HL-60 (cell line): ENCODE results near the gene STAT1.

ENCODE experiments used
- POLR2AphosphoS5 ChIP-seq: IDR thresholded peaks from 2 replicates; pipeline ENCODE4 v1.6.1; 2012; ENCODE audit warnings: low read depth
- REST ChIP-seq: IDR thresholded peaks from 2 replicates; pipeline ENCODE4 v1.6.1; 2012; ENCODE audit warnings: low read depth; ENCODE audit not compliant: insufficient replicate concordance
- SPI1 ChIP-seq: IDR thresholded peaks from 2 replicates; pipeline ENCODE4 v1.6.1; 2012; ENCODE audit warnings: low read depth, mild to moderate bottlenecking, borderline replicate concordance
- TF ChIP-seq, protein P1 (sequence below): IDR thresholded peaks from one replicate; pipeline ENCODE4 v1.5.1; 2011; ENCODE audit warnings: low read length, control low read depth, inconsistent platforms; ENCODE audit not compliant: insufficient read depth

DNA sequence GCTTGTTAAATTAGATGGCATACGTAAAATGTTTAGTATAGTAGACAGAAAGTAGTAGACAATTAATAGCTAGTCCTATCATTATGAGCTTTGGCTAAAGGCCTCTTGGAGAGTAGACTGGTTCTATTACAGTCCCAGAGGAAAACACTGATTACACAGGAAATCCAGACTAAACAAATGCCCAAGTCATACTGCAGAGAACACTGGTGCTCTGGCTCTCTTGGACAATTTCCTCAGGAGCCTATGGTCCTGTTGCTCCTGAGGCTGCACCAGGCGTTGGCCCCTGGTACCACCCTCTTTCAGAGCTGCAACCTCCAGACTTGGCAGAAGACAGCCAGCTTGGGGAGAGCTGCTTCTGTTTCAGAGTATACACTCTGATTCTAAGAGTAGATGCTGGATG, 41.8 kb downstream of the STAT1 start:
- TF ChIP-seq, protein P1, sequence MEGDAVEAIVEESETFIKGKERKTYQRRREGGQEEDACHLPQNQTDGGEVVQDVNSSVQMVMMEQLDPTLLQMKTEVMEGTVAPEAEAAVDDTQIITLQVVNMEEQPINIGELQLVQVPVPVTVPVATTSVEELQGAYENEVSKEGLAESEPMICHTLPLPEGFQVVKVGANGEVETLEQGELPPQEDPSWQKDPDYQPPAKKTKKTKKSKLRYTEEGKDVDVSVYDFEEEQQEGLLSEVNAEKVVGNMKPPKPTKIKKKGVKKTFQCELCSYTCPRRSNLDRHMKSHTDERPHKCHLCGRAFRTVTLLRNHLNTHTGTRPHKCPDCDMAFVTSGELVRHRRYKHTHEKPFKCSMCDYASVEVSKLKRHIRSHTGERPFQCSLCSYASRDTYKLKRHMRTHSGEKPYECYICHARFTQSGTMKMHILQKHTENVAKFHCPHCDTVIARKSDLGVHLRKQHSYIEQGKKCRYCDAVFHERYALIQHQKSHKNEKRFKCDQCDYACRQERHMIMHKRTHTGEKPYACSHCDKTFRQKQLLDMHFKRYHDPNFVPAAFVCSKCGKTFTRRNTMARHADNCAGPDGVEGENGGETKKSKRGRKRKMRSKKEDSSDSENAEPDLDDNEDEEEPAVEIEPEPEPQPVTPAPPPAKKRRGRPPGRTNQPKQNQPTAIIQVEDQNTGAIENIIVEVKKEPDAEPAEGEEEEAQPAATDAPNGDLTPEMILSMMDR: no peak
- no peak for TF ChIP-seq POLR2AphosphoS5
- TF ChIP-seq REST: no peak
- TF ChIP-seq SPI1: no peak
